ENCODE measurements around the gene LRBA. TPM values are rescaled to one million over a fixed set of nuclear protein-coding genes. Genes with fewer than 3 reads are reported as not detected.
"Not testable (repeated sequence)": the region's sequence is repeated elsewhere in the genome, so short reads cannot be mapped to it uniquely, and the experiment has no call there.

Gene LRBA
- total RNA-seq, 1 donor from 2014 or later: 58.0 TPM

- no peak for DNase-seq (ENCODE audit: low spot score)
Measured at GRCh38 chr4:151021637-151022334, 6.7 kb upstream of the LRBA start.

GRCh38 chr4:151015459-151016347, 619 bp upstream of the LRBA start:
- peak; percentile 86 for DNase-seq (ENCODE audit: low spot score)

GRCh38 chr4:151013944-151014343, 1.1 kb downstream of the LRBA start:
- DNase-seq (ENCODE audit: low spot score): no peak

GRCh38 chr4:151013491-151013890, 1.6 kb downstream of the LRBA start:
- DNase-seq (ENCODE audit: low spot score): no peak

GRCh38 chr4:151012820-151013219, 2.3 kb downstream of the LRBA start:
- no peak for DNase-seq (ENCODE audit: low spot score)

GRCh38 chr4:151012376-151012775, 2.7 kb downstream of the LRBA start:
- DNase-seq (ENCODE audit: low spot score): no peak

GRCh38 chr4:151004222-151004621, 10.9 kb downstream of the LRBA start:
- no peak for DNase-seq (ENCODE audit: low spot score)

GRCh38 chr4:151000747-151001429, 14.2 kb downstream of the LRBA start:
- DNase-seq (ENCODE audit: low spot score): no peak

GRCh38 chr4:150999086-150999485, 16.0 kb downstream of the LRBA start:
- DNase-seq (ENCODE audit: low spot score): no peak

GRCh38 chr4:150997141-150997540, 17.9 kb downstream of the LRBA start:
- DNase-seq (ENCODE audit: low spot score): no peak

- DNase-seq (ENCODE audit: low spot score): no peak
Measured at GRCh38 chr4:150994721-150995120, 20.4 kb downstream of the LRBA start.

GRCh38 chr4:150993577-150993976, 21.5 kb downstream of the LRBA start:
- not testable (repeated sequence) for DNase-seq (ENCODE audit: low spot score)

GRCh38 chr4:150990993-150991392, 24.1 kb downstream of the LRBA start:
- no peak for DNase-seq (ENCODE audit: low spot score)

GRCh38 chr4:150990250-150990649, 24.8 kb downstream of the LRBA start:
- peak; percentile 27 for DNase-seq (ENCODE audit: low spot score)

- no peak for DNase-seq (ENCODE audit: low spot score)
Measured at GRCh38 chr4:150988238-150988637, 26.8 kb downstream of the LRBA start.

- no peak for DNase-seq (ENCODE audit: low spot score)
Measured at GRCh38 chr4:150987204-150987603, 27.9 kb downstream of the LRBA start.

GRCh38 chr4:150986085-150986484, 29.0 kb downstream of the LRBA start:
- DNase-seq (ENCODE audit: low spot score): no peak

- no peak for DNase-seq (ENCODE audit: low spot score)
Measured at GRCh38 chr4:150983851-150984250, 31.2 kb downstream of the LRBA start.

- no peak for DNase-seq (ENCODE audit: low spot score)
Measured at GRCh38 chr4:150982557-150983233, 32.4 kb downstream of the LRBA start.

- no peak for DNase-seq (ENCODE audit: low spot score)
Measured at GRCh38 chr4:150978738-150979575, 36.1 kb downstream of the LRBA start.
